SKM-1 (cell line): ENCODE measurements around the gene ASXL1.

ENCODE experiments used
- DNase-seq: peaks from one replicate; lab custom pipeline; 2025; ENCODE audit not compliant: unreplicated experiment; lab: John Stamatoyannopoulos, UW

ASXL1 gene

DNA sequence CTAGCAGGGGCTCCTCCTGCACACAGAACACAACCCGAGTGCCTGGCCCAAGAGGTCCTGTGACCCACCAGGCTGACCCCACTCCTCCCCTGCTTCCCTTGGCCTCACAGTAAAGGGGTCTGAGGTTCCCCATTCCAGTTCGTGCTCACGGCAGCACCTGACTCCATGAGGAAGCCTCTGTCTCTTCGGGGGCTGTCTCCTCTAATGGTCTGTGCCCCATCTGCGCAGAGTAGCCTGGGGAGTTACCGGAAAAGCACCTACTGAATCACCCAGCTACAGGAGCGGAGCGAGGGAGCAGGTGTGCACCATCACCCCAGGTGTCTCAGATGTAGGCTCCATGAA lies 93.2 kb downstream of the ASXL1 start:
- no peak for DNase-seq

DNA sequence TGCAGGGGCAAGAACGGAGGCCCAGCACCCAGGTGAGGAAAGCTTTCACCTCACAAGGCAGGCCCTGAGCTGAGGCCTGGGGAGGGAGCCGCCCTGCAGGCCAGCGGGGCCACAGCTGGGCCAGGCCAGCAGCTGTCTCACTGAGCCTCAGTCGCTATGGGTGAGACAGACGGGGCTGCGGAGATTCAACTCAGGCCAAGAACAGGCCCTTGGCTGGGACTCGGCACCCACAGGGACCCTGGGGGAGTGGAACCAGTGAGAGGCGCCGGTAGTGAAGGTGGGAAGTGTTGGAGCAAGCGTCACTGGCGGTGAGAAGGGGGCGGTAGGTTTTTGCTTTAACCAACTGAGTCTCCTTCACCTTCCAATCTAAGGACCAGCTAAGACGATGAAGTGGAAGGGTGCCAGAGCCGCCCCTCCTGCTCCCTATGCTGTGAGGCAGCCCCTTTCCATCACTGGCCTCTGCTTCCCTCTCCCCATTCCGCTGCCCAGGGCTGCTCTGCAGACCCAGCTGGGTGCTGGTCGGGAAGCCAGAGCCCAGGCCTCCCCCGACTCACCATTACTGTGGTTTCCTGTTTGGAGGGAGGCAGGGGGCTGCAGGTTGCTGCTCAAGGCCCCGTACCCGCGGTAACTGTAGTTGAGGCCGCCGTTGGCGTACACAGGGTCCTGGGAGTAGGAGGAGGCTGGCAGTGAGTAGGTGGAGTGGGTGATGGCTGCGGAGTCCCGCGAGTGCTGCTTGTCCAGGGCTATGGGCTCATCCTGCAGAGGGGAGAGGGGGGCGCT lies 93.7 kb downstream of the ASXL1 start:
- DNase-seq, result no peak

DNA sequence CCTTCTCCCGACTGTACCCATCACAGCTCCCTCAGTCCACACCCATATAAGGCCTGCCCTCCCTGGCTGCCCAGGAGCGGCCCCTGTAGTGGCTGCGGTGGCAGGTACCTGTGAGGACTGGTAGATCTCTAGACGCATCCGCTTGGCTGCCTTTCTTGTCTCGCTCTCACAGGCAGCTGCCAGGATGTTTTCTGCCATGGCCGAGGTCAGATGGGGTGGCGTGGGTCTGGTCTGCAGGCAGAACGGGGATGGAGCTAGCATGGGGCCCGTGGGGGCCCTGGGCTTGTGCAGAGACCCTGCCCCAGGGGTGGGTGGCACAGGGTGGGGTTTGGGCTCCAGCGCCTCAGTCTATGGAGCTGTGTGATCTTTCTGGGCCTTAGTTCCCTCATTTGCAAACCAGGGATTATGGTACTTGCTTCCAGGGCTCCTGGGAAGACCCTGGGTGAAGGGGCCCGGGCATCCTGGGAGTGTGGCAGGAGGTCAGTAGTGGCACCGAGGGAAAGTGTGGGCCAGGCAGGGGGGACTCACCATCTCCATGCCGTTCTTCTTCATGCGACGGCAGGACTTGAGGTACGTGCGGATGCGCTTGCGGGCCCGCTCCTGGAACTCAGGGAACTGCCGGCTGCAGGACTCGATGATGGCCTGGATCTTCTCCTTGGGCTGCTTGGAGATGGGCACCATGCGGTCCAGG lies 94.8 kb downstream of the ASXL1 start:
- no peak for DNase-seq

DNA sequence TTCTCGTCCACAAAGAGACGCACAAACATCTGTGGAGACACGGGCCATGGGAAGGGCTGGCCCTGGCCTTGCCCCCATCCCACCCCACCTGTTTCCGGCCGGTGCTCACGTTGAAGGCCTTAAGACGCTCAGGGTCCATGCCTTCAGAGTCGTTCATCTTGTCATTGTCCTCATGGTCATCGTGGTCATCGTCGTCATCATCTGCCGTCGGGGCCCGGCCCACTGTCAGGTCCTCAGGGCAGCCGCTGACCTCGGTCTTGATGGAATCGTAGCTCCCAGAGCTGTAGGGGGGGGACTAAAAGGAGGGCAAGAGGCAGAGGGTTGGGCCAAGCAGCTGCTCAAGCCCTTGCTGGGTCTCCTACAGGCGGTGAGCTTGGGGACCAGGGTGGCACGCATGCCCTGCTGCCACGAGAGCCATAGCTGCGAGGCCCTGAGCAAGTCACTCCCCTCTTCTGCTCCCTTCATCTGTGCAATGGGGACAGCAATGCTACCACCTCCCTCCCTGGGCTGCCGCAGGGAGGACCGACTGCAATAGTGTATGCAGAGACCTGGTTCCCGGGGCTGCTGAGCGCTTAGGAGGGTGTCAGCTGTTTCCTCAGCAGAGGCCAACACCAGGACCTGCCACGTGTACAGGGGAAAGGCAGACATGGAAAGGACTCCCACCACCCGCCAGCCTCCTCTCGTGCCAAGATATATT lies 95.5 kb downstream of the ASXL1 start:
- no peak for DNase-seq

DNA sequence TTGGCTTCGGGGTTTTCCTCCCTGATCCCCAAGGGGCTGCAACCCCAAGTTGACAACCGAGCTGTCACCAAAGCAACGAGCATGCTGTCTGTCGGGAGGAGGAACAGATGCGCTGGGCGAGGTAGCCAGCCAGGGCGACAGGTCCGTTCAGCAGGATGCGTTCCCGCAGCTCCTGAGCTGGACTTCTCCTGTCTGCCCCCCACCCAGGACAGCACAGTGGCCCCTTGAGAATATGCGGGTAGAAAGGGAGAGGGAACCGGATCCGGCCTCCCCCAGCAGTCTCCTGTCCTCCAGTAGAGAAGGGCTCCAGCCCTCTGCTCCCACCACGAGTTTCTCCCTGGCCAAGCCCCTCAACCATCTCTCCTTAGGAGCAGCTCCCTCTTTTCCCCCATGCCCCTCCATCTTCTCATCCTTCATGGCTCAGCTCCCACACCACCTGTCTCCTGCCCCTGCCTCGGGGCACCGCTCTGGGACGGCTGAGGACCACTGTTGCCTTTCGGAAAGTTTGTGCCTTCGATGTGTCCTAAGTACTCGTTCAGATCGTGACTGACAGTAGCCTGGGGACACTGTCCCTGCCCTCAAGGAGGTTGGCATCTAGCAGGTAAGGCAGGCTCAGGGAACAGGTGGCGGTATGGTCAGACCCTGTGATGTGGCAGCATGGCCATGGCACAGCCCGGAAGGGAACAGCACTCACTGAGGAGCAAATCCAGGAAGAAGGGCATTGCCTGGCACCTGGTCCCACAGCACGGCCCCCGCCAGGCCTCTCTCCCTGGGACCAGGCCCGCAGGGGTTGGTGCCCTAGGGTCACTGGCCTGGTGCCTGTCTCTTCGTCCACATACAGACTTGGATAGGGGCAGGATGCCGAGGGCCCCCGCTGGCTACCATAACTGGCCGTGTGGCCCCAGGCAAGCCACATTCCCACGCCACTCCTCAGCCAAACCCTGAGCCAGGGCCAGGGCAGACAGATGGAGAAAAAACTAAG lies 96.3 kb downstream of the ASXL1 start:
- DNase-seq, result no peak

DNA sequence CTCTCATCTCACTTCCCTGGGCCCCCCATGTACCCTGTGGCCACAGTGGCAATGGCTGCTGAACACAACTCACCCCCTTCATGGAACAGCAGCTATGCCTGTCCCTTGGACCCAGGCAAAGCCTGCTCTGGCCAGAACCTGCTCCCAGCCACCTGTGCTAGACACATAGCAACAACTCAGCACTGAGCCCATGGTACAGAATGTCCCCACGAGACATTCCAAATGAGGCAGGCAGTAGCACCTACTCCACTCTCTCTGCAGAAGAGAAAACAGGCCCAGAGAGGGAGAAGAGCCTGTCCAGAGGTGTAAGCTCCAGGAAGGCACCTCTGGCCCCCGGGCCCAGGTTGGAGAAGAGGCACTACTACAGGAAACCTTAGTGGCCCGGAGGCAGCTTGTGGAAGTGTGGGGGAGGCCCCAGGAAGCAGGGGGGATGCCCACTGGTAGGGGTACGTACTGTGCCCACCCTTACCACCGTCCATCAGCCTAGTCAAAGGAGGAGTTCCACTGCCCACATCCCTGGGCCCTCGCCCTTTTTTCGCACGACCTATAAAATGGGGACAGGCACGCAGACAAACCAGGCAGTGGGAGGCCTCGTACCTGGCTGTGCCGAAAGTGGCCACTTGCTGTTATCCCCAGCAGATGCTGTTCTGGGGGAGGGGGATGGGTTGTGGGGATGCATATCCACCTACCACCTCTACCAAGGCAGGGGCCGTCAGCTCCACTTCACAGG lies 97.2 kb downstream of the ASXL1 start:
- DNase-seq, result no peak

DNA sequence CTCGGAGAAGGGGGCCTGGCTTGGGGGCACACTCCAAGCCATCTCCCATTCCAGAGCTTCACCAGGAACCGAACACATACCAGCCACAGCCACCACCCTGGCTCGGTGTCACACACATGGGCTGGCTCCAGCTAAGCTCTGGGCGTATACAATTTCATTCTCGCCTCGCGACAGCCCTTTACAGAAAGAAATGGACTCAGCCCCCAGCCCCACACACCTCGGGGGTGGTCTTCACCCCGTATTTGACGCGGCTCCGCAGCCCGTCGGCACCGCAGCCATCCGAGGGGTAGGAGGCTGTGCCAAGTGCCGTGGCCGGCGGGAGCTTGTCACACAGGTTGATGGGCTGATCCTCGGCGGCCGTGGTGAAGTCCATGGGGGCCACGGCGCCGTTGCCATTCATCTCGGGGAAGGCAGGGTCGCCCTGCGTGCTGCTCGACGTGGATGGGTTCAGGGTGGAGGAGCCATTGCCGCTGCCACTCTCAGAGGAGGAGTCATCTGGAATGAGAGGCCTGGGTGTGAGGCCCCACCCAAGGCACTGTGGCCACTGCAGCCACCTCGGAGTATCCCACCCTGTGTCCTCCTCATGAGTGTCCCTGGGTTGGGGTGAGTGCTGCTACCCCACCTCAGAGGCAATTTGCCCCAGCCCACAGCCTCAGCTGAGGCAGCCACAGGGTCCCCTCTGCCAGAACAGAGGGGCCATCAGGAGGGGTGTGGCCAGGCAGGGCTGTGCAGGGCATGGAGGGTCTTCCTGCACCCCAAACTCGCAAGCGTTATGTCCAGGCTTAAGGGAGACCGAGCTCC lies 98.0 kb downstream of the ASXL1 start:
- no peak for DNase-seq

DNA sequence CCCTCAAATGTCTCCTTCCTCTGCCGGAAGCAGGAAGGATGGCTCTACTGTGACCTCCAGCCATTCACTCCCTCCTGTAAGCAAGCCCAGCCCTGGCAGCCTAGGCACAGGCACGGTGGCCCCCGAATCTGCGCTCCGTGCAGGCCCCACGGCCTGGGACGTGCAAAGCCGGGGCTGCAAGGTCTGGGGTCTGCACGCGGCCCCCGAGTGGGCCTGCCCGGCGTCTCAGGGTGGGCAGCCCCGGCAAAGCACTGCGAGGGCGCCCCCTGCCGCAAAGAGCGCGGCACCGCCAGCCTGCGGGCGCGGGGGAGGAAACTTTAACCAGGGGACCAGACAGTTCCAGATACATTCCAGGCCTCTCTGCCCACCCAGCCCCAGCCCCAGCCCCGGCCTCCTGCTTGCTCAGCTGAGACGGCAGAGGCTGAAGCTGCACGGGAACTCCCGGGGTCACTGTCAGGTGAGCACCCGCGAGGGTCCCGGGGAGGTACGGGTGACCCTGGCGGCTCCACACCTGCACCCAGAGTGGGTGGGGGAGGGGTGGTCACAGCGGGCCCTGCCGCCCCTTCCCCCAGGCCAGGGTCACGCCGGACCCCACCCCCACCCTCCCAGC lies 98.8 kb downstream of the ASXL1 start:
- no peak for DNase-seq

DNA sequence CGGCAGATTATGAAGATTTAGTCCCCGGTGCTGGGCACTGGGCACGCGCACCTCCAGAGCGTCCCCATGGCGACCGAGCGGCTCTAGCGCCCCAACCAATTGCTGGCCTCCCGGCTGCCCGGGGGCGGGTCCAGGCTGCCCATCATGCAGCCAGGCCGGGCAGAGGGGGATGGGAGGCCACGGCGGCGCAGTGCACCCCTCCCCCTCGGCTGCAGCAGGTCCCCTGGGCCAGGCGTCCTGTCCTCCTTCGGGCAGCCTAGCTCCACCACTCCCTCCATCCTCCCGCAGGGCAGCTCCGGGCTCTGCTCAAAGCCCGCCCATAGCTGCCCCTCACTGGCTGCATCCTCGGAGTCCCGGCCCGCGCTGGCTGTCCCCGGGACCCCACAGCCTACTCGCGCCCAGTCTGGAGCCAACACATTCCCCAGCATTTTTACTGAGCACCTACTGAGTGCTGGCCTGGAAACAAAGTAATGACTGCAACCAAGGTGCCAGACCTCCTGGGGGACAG lies 99.4 kb downstream of the ASXL1 start:
- no peak for DNase-seq

DNA sequence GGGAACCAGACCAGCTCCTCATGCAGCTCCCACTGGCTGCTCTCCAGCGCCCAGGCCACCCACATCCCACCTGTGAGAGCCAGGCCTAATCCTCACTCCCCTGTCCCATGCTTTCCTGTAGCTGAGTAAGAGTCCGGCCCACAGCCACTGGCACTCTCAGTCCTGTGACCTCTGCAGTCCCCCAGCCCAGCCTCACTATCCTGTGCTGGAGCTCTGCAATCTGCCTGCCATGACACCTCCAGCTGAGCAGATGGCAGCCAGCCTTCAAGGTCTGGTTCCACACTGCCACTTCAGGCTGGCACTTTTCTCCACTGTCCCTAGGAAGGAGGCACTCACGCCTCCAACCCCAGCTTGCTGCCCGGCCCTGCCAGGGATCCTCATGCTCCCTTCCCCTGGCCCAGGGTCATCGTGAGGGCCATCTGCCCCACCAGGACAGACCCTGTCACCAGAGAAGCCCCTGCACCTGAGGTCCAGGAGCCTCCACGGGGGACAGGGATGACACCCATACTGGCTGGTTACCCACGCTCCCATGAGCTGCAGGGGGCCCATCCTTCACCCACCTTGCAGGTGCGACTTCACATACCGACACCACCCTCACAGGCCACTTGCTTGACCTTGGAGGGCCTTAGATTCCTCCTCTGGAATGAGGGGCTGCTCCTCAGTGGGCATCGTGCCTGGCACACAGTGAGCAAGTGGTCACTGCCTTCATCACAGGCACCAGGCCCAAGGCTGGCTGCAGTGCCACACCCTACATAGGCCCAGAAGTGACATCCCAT lies 100.1 kb downstream of the ASXL1 start:
- DNase-seq, result no peak

DNA sequence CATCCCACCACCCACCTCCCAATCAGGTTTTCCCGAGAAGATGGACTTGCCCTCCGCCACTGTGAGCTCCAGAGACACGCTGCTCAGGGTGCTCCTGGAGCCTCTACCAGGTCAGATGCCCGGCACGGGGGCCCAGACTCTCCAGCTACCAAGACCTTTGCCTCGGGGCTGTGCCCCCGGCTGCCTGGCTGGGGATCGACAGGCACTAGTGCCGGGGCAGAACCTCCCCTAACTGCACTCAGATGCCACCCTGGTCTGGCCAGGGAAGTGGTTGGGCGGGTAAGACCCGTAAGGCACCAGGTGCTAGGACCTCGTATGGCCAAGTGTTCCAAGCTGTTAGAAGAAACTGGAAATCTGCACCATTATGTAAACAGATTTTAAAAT lies 100.7 kb downstream of the ASXL1 start:
- DNase-seq, result no peak

DNA sequence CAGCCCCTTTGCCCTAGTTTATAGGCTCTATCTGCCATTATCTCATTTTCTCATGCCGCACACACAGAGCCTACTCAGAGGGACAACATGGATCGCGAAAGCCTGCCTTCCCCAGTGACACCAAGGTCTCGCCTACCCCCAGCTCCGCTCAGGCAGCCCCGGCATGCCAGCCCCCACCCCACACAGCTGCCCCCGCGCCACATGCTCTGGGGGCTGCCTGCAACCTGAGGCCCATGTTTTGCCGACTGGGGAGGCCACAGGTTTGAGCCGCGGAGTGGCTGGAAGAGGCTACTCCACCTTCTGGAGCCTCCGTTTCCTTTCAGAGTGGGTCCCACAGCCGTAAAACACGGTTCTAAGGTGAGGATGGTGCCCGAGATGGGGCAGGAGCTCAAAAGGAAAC lies 102.1 kb downstream of the ASXL1 start:
- DNase-seq, result no peak

DNA sequence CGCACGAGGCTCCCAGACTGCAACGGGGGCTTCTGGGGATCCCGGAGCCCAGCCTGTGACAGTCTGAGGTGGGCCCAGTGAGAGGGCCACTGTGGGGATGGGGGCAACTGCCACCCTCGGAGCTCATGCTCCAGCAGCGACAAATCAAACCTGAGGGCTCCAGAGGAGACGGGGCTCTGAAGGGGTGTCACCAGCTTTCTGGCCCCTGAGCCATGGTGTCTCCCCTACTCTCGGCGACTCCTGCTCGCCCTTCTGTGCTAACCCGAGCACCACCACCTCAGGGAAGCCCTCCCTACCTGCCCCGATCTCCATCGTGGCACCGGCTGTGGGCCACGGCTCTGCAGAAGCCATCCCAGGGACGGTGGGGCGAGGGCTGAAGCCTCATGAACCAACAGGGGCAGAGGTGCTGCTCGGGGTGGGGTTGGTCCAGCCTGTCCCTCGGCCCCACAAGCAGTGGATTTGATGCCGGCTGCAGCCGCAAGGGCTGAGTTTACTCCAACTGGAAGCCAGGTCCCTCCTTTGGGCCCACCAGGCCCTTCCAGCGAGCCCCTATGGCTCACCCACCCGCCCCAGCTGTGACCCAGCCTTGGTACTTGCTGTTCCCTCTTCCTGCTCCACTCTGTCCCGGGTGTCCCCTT lies 102.7 kb downstream of the ASXL1 start:
- DNase-seq, result no peak

DNA sequence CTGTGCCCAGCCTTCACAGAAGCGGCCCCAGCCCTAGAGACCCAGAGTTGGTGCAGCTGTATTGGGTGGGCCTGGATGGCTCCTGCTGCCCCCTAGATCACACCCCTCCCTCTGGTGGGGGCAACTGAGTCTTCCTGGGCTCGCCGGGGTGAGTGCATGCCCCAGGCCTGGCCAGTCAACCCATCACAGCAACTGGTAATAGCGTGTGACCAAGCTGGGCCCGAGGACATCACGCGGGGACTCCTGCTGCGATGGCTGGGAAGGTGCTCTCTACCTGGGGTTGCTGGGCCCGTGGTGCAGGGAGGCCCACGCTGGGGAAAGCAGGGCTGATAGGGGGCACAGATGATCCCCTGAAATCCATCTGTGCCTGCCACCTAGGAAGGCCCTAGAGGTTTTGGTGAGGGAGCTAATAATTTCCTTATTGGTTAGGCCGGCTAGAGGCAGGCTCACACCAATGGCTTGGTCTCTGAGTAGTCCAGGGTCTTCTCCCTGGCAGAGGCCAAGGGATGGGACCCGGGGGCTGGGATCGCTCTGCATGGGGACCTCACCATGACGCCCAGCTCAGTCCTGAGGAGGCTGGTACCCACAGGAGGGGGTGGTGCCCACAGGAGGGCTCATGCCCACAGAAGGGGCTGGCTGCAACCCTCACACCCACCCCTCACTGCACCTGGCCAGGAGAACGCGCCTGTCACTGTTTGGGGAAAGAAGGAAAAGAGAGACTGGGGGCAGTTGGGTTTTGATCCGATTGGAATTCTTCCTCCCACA lies 103.9 kb downstream of the ASXL1 start:
- DNase-seq, result no peak

DNA sequence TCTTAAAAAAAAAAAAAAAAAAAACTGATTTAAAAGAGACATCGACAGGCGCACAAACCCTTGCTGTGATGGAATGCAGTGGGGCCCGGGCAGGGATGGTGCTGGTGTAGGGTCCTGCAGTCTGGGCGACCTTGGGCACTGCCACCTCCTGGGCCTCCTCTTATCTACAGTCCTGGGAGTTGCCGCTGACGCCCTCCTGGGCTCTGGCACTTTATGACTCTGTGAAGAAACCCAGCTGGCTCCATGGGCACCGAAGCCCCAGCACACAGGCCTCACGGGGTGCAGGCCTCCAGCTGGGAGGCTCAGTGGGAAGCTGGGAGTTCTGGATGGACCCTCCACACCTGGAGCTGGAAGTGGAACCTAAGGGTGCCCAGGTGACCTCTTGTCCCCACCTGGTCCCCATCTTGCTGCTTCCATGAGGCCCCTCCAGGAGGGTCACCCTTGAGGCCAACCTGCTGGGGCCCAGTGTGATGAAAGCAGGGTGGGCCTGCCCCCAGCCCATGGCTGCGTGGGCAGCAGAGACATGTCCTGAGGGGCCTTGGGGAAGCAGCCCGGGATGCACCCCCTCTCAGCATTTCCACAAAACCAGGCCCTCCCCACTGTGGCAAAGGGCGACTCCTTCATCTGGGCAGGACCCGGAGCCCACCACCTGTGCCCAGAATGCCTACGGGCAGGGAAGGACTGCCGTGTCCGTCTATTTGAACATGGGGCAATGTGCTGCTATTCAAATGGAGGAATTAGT lies 104.9 kb downstream of the ASXL1 start:
- no peak for DNase-seq

DNA sequence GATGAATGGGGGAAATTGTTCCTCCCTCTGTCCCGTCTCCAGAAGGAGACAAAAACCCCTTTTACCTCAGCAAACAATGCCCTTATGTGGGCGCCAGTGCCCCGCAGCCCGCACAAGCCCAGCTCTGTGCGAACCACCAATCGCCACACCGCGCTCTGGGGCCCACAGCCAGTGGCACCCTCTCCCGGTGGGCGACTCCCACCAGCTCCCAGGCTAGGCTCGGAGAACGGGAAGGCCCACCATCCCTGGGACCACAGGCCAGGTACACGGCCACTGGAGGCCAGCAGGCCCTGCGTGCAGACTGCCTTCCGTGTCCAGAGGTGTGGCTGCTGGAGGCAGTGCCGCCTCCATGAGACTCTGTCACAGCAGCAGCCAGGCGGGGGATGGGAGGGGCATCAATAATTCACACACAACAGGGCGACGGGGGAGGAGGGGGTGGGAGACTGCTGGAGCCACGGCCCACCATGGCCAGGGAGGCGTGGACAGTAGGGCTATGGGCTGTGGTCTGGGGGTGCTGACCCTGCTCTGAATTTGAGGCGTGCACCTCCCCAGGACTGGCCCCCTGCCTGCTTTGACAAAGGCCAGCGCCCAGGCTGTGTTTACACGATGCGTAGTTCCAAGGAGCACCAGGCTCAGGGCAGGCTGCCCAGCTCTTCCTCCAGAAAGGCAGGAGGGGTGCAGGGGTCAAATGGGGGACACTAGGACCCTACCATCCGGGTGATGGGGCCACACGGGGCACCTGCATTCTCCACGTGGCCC lies 105.7 kb downstream of the ASXL1 start:
- no peak for DNase-seq
